HG03432 (cell line): Measurements from ENCODE around the gene ZNF668.
"Not testable (repeated sequence)": the region's sequence is repeated elsewhere in the genome, so short reads cannot be mapped to it uniquely, and the experiment has no call there.

Experiments used
- ATAC-seq: cut with Tn5 transposase; IDR thresholded peaks from one replicate; pipeline ENCODE4 v1.9.1; 2021; ENCODE audit warnings: mild to moderate bottlenecking, moderate library complexity; ENCODE audit not compliant: unreplicated experiment

The ZNF668 gene

GRCh38 chr16:31100876-31101641, 27.0 kb upstream of the ZNF668 start:
- ATAC-seq: not testable (repeated sequence)

DNA sequence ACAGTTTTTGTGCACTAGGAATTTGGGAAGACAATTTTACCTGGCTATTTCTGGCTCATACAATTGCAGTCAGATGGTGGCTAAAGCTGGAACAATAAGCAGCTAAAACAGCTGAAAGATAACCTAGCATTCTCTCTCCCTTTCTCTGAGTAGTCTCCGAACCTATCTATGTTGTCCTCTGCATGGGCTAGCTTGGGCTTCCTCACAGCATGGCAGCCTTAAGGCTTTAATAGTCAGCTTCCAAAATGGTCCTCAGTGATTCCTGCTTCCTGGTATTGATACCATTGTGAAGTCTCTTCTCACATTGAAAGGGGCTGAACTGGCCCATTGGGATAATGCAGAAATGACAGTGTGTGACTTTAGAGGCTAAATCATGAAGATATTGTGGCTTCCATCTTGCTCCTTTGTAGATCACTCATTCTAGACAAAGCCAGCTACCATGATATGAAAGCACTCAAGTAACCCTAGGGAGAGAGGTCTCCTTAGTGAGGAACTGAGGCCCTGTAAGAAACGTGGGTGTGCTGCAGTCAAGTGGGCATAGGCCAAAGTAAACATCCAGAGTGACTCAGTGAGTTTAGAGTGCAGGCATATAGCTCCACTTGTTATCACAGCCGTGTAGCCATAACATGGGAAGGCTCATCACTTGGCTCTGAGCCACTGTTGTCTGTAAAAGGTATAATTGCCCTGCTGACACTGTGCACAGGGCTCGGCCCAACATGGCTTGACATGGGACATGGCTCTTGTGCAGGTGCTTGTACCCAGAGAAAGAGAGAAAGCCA, 26.0 kb upstream of the ZNF668 start:
- no peak for ATAC-seq

GRCh38 chr16:31094424-31095120, 20.5 kb upstream of the ZNF668 start, which contains the start of gene VKORC1:
Gene VKORC1, minus strand, starts transcription at chr16:31094797. Its CDS starts 68 bp downstream, at chr16:31094729.
- peak; percentile 88 for ATAC-seq

GRCh38 chr16:31094088-31094423, 20.0 kb upstream of the ZNF668 start:
- peak; percentile 2 for ATAC-seq

- ATAC-seq: no peak
These were observed 19.2 kb upstream of the ZNF668 start for GRCh38 chr16:31093132-31093703.

- ATAC-seq: no peak
These were observed 18.3 kb upstream of the ZNF668 start for GRCh38 chr16:31092330-31092729.

DNA sequence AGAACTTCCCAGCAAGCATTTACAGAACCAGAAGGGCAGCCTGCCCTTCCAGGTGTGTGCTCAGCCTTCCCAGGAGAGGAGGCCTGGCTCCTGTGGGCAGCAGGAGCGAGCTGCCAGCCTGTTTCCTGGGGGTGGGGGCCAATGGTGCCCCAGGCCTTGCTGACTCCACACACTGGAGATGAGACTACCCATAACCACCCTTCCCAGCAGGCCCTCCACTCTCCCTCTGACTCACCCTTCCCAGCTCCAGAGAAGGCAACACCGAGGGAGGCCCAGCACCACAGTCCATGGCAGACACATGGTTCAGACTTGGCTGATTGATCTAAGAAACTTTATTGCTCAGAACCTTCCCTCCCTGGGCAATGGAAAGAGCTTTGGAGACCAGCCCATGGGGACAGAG, 16.5 kb upstream of the ZNF668 start:
- no peak for ATAC-seq

GRCh38 chr16:31089199-31089598, 15.2 kb upstream of the ZNF668 start:
- ATAC-seq: no peak

- ATAC-seq: no peak
These were observed 14.6 kb upstream of the ZNF668 start, which contains the start of gene PRSS53 for GRCh38 chr16:31088459-31089183. Gene PRSS53, minus strand, starts transcription at chr16:31088943. Its CDS starts 134 bp downstream, at chr16:31088809.

DNA sequence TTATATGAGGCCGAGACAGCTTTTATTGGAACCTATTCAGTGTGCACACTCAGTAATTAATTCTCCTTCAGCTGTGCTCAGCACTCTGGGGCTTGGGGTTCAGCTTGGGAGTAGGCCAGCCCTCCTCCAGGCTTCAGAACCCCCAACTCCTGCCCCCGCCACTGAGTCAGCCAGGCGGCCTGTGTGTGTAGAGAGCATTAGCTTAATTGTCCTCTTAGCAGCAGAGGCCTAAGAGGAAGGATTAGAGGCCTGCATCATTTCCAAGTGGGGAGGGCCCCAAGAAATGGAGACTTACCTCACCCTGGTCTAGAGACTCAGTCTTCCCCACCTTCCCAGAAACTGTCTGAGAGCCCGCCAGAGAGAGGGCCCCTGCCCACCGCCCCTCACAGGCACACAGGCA, 13.9 kb upstream of the ZNF668 start:
- ATAC-seq: no peak

- no peak for ATAC-seq
These were observed 13.4 kb upstream of the ZNF668 start for GRCh38 chr16:31087481-31087880.

DNA sequence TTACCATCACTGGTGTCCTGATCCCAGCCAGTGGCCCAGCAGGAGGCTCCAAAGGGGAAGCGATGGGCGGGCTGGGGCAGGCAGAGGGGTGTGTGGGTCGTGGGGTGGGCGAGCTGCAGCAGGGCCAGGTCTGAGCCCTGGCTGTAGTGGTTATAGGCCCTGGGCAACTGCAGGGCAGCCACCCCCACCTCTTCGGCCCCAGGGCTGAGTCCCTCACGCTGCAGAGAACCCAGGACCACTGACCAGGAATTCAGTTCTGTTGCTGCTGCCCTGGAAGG, 12.5 kb upstream of the ZNF668 start:
- ATAC-seq: no peak

DNA sequence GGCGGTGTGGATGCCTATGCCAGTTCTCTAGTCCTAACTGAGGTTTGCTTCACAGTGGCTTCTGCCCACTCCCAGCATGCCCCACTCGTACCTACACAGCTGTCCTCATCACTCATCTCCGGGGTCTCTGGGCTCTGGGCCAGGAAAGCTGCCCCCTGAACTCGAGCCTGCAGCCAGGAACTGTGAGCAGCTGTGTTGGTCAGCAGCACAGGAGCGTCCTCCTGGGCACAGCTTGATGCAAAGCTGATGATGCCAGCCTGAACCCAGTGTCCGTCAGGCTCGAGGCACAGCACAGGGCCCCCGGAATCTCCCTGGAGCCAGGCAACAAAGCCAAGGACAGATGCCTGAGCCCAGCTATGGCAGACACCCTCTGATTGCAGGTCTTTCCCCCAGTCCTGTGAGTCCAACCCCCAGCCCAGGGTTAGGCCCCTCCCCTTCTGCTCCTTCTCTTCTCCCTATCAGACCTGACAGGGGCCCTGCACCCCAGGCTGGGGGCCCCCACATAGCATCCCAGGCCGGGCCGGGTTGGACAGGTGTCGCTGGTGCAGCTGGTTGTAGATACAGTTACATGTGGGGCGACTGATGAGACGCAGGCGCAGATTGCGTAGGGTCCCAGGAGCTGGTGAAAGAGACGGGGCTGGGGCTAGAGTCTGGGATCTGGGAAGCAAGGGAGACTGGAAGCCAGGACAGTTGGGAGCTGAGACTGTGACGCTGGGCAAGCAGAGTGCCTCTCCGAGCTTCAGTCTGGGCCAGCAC, 12.0 kb upstream of the ZNF668 start:
- no peak for ATAC-seq

- ATAC-seq: no peak
These were observed 11.4 kb upstream of the ZNF668 start for GRCh38 chr16:31085411-31085810.

DNA sequence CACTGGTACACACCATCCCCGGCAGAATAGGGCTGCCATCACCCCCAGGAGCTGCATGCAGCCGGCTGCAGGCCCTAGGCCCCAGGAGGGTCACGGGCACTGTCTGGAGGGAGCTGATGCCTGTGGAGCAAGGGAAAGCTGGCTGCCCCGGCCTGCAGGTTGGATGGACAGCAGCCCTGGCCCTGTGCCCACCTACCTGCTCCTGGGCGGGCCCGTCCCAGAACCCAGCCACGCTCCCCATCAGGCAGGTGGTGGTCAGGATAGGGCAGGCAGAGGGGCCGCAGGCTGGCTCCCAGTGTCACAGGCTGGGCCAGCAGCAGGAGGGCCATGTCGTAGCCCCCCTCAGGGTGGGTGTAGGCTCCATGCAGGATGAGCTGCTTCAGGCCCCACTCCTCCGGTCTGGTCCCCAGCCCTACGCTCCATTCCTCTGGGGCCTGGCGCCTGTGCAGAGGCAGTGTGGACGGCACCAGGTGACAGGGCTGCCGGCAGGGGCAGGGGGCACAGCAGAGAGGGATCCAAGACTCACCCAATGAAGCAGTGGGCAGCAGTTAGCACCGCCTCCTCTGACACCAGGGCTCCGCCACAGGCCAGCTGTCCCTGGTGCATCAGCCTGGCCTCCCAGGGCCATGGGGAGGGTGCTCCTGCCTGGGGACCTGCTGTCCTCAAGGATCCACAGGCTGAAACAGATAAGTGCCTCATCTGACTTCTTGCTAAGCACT, 10.7 kb upstream of the ZNF668 start:
- ATAC-seq: no peak

- no peak for ATAC-seq
These were observed 9.9 kb upstream of the ZNF668 start for GRCh38 chr16:31083981-31084380.

- ATAC-seq: no peak
These were observed 9.5 kb upstream of the ZNF668 start for GRCh38 chr16:31083556-31083955.

GRCh38 chr16:31083081-31083480, 9.0 kb upstream of the ZNF668 start:
- no peak for ATAC-seq

DNA sequence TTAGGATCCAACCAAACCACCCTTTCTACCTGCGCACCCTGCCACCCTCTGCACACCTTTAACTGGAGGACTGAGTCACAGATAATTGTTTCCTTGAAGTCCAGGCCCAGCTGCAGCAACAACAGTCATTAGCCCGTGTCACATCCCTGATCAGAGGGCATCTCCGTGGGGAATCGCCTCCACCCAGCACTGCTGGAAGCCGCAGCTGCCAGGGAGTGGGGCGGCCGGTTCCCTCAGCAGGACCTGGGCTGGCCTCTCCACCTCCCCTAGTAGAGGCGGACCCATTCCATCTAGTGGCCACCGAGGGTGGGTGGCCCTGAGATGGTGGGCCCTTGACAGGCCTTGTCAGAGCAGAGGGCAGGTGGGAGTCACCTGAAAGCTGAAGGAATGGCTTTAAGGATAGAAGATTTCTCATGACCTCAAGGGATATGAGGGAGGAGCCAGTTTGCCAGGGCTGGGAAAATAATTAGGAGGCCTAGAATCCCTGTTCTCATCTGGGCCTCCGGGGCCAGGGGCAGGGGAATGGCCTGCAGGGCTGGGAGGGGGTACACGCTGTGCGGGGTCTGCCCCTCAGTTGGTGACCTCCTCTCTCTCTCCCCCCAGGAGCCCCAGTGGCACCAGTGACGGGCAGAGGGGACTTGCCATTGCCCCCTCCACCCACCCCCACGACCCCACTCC, 8.5 kb upstream of the ZNF668 start:
- no peak for ATAC-seq
